GM12878 (cell line): ENCODE data around the gene SCAND1. TPM values are rescaled to one million over a fixed set of nuclear protein-coding genes. Genes with fewer than 3 reads are reported as not detected.

Experiments used
- ATAC-seq: fragments of 200-7000 bp; cut with Tn5 transposase; 3 replicates; pipeline ENCODE4 v1.9.1; 2020; ENCODE audit warnings: mild to moderate bottlenecking, moderate library complexity
- BruUV-seq: library from RNA; stranded (reverse); fragments of 400-500 nt; replicated peaks from 2 replicates; lab custom pipeline; 2021; lab: Mats Ljungman, UMichigan
- CTCF ChIA-PET: fragments of 300-600 bp; sonication (Branson Sonifier 250); formaldehyde crosslinking; extraction: SDS; loops from one replicate; lab custom pipeline; 2021; ENCODE audit warnings: inconsistent platforms; lab: Yijun Ruan, JAX
- POLR2A ChIA-PET: fragments of 350-600 bp; formaldehyde crosslinking; extraction: SDS; loops from one replicate; lab custom pipeline; 2021; ENCODE audit warnings: inconsistent platforms; lab: Charles Lee
- RAD21 ChIA-PET: fragments of 300-600 bp; sonication (Branson Sonifier 250); formaldehyde crosslinking; loops from one replicate; lab custom pipeline; 2023; ENCODE audit warnings: antibody characterized with exemption; ENCODE audit not compliant: unreplicated experiment; lab: Charles Lee
- SMC1A ChIA-PET: fragments of 300-600 bp; sonication (Branson Sonifier 250); formaldehyde crosslinking; loops from one replicate; lab custom pipeline; 2023; ENCODE audit not compliant: unreplicated experiment, uncharacterized antibody; lab: Charles Lee
- DNase-seq: peaks from one replicate; pipeline ENCODE4 v3.0.0-alpha.2; 2011; ENCODE audit warnings: low read depth, low spot score
- FAIRE-seq: peaks from 3 replicates; lab custom pipeline; 2011; peaks lifted over from hg19 to GRCh38; lab: Jason Lieb, UNC
- H2AFZ ChIP-seq: 2 replicates; pipeline ENCODE4 v1.6.0; 2011; ENCODE audit warnings: low read depth, low read length, control low read depth; ENCODE audit not compliant: control insufficient read depth
- H3K27ac ChIP-seq: 2 replicates; pipeline ENCODE4 v1.5.1; 2011; ENCODE audit warnings: control low read depth; ENCODE audit not compliant: control insufficient read depth, insufficient read depth
- H3K27me3 ChIP-seq, 2 experiments: replicated peaks in 1 of 2; 2 replicates each; pipeline versions ENCODE4 v1.6.0 to v1.6.1; 2011; ENCODE audit warnings: low read length in 1 of 2; ENCODE audit not compliant: control insufficient read depth in 2 of 2, insufficient read depth in 2 of 2
- H3K36me3 ChIP-seq, 2 experiments: 2 replicates each; pipeline ENCODE4 v1.5.1; 2011; ENCODE audit warnings: low read length in 1 of 2; ENCODE audit not compliant: control insufficient read depth in 2 of 2, insufficient read depth in 2 of 2
- H3K4me1 ChIP-seq: 2 replicates; pipeline ENCODE4 v1.6.1; 2011; ENCODE audit warnings: mild to moderate bottlenecking, low read length, moderate library complexity, mixed read lengths; ENCODE audit not compliant: control insufficient read depth, insufficient read depth
- H3K4me2 ChIP-seq: 2 replicates; pipeline ENCODE4 v1.6.0; 2011; ENCODE audit warnings: control low read depth; ENCODE audit not compliant: control insufficient read depth, insufficient read depth
- H3K4me3 ChIP-seq: fragments of 200-600 bp; sonication (generic); 2 replicates; pipeline ENCODE4 v1.5.1; 2016
- H3K79me2 ChIP-seq: 2 replicates; pipeline ENCODE4 v1.6.0; 2011; ENCODE audit warnings: low read length; ENCODE audit not compliant: control insufficient read depth, insufficient read depth
- H3K9ac ChIP-seq: 2 replicates; pipeline ENCODE4 v1.8.0; 2011; ENCODE audit warnings: low read length, control low read depth, mixed read lengths; ENCODE audit not compliant: control insufficient read depth, insufficient read depth
- H3K9me3 ChIP-seq: replicated peaks from 3 replicates; pipeline ENCODE4 v1.5.1; 2011; ENCODE audit warnings: mild to moderate bottlenecking, low read length; ENCODE audit not compliant: control insufficient read depth, insufficient read depth
- H4K20me1 ChIP-seq: 2 replicates; pipeline ENCODE4 v1.6.0; 2011; ENCODE audit not compliant: control insufficient read depth, insufficient read depth
- CUX1 ChIP-seq: IDR thresholded peaks from 2 replicates; pipeline ENCODE4 v1.6.1; 2012; ENCODE audit warnings: improper control_type of control experiment, low read depth, low read length; ENCODE audit not compliant: insufficient replicate concordance
- ESRRA ChIP-seq: IDR thresholded peaks from 2 replicates; pipeline ENCODE4 v1.6.1; 2012; ENCODE audit warnings: mild to moderate bottlenecking, low read length, improper control_type of control experiment
- ETV6 ChIP-seq, 2 experiments: fragments of 450-650 bp in 1 of 2; IDR thresholded peaks in 1 of 2; conservative IDR thresholded peaks in 1 of 2; 2 replicates each; pipeline ENCODE4 v1.6.1; 2014; ENCODE audit warnings: antibody characterized with exemption in 1 of 2, borderline replicate concordance in 1 of 2, low read depth in 1 of 2, mild to moderate bottlenecking in 1 of 2, moderate library complexity in 1 of 2
- YY1 ChIP-seq: IDR thresholded peaks from 2 replicates; pipeline ENCODE4 v1.6.1; 2011; ENCODE audit warnings: low read depth, mild to moderate bottlenecking, low read length
- WGBS: methylation state at CpG from one replicate; pipeline ENCODE4 v1.1.6; 2016; ENCODE audit warnings: low lambda C conversion rate; ENCODE audit not compliant: insufficient replicate concordance, insufficient coverage; ENCODE audit errors: missing lambda C conversion rate; 5-methylcytosine and 5-hydroxymethylcytosine counted together
- in situ Hi-C: fragments of 300-500 bp; cut with MboI; formaldehyde crosslinking; loops from 9 replicates; pipeline ENCODE4 v1.14.3; 2018; ENCODE audit warnings: mixed read lengths
- intact Hi-C: fragments of 100-400 bp; cut with micrococcal nuclease; formaldehyde crosslinking; loops from one replicate; pipeline ENCODE4 v1.14.2; 2022; ENCODE audit not compliant: unreplicated experiment
- polyA plus RNA-seq, 11 experiments: library from polyadenylated mRNA; depleted of rRNA in 4 of 11; unstranded in 6 of 11; stranded (reverse) in 5 of 11; fragments of >200 nt; fragmentation: Nextera tagmentation in 4 of 11; fragmentation: Illumina TruSeq in 1 of 11; extraction: Ambion mirVana in 4 of 11; extraction: Trizol in 1 of 11; gene quantifications; 1 replicate in 1 of 11; 2 replicates in 10 of 11; pipeline versions ENCODE4 v1.2.1 to v1.2.3, GENCODE V29; 2011 to 2016; ENCODE audit warnings: inconsistent platforms in 2 of 11, missing spikeins in 2 of 11, low read depth in 1 of 11
- total RNA-seq, 4 experiments: library from RNA; depleted of rRNA in 3 of 4; stranded (reverse); fragments of >200 nt in 3 of 4; fragmentation: Illumina TruSeq in 1 of 4; extraction: Trizol in 1 of 4; gene quantifications; 2 replicates each; pipeline versions ENCODE4 v1.2.1 to v1.2.3, GENCODE V29; 2013 to 2021

Gene SCAND1
- total and polyA plus RNA-seq, 10 of the 15 experiments (the other 5 are each of a cell fraction or from before 2014, with no cell fraction given), result 0.08 to 117 (median 25.9) TPM

GRCh38 chr20:35934050-35934449 lies 20.3 kb downstream of the SCAND1 start:
- ChIA-PET SMC1A (no interaction called here), RAD21 (no interaction called here), POLR2A (no interaction called here)
- ATAC-seq, result no peak
- 100% methylated on average over 4 of the region's 4 CpGs for WGBS
- H3K27ac ChIP-seq, result no peak overlapping the region
- TF ChIP-seq ESRRA (no peak), YY1 (no peak)
- TF ChIP-seq, all 136 proteins: peak for 0
- Histone ChIP-seq H3K4me2 (no peak overlapping the region), H3K4me3 (no peak overlapping the region), H2AFZ (no peak overlapping the region), H3K9me3 (no peaks in the 10 kb centered on the region), H3K36me3 (peaks cover 5 to 9% of the 10 kb centered on the region in 2 experiments; a peak in 3 of 4 replicates), H3K79me2 (no peaks in the 10 kb centered on the region), H3K27me3 (no peaks in the 10 kb centered on the region), H3K4me1 (no peaks in the 10 kb centered on the region), H3K9ac (no peak overlapping the region), H4K20me1 (no peaks in the 10 kb centered on the region)
- intact Hi-C loops (no loop called here), in situ Hi-C loops (no loop called here)
- FAIRE-seq, result no peak
- CTCF ChIA-PET, result interaction anchor here (0.8 to 1.4 kb wide), 2 partner anchors 13 to 20 kb away, joined by 3 to 4 read pairs; partner anchors contain the start of gene SCAND1
- DNase-seq, result no peak
- no TSS peak for BruUV-seq

DNA sequence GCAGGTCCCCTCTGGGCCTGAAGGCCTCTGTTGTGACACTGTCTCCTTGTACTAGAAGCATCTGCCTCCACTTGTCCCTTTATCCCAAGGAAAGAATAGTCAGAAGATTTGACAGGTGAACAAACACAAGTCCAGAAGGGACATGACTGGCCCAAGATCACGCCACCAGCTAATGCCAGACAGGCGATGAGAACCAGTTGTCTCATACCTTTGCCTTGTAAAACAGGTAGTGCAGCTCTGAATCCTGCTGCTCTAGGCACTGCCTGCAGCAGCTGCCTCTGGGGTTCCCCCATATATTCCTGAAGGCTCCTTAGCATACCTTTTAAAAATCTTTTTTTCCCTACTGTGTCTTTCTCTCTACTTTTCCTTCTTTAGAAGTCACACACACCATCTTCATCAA lies 25.0 kb downstream of the SCAND1 start:
- Histone ChIP-seq H3K79me2 (no peaks in the 10 kb centered on the region), H3K4me2 (no peak overlapping the region), H2AFZ (no peak overlapping the region), H3K9ac (no peak overlapping the region), H3K4me1 (no peaks in the 10 kb centered on the region), H3K4me3 (no peak overlapping the region), H3K36me3 (peaks cover 11 to 20% of the 10 kb centered on the region in 2 experiments; a peak in 3 of 4 replicates), H4K20me1 (peaks cover 3% of the 10 kb centered on the region; the same call in 1 of the 2 replicates), H3K27ac (no peak overlapping the region), H3K27me3 (no peaks in the 10 kb centered on the region), H3K9me3 (no peaks in the 10 kb centered on the region)
- in situ Hi-C loops (no loop called here), intact Hi-C loops (no loop called here)
- ChIA-PET SMC1A (no interaction called here), RAD21 (no interaction called here), CTCF (no interaction called here), POLR2A (no interaction called here)
- TF ChIP-seq ETV6 (conservative IDR thresholded peaks at IDR 0.05 in 1 of 2, IDR thresholded peaks at IDR 0.05 in 1 of 2; ENCODE audit: borderline replicate concordance in 1 of 2, low read depth in 1 of 2), result no peak
- no peak for TF ChIP-seq YY1
- no peak for TF ChIP-seq CUX1
- DNase-seq, result no peak
- no TSS peak for BruUV-seq
- WGBS, result 100% methylated on average over 2 of the region's 2 CpGs
- FAIRE-seq, result no peak
- no peak for ATAC-seq
